ENCODE data around the gene SGK1.
"Not testable (repeated sequence)": the region's sequence is repeated elsewhere in the genome, so short reads cannot be mapped to it uniquely, and the experiment has no call there.

Gene SGK1

GRCh38 chr6:134186355-134186754 lies 131.6 kb downstream of the SGK1 start:
- DNase-seq, result no peak

GRCh38 chr6:134185277-134185676 lies 132.6 kb downstream of the SGK1 start:
- no peak for DNase-seq

GRCh38 chr6:134183844-134184243 lies 134.1 kb downstream of the SGK1 start:
- DNase-seq, result no peak

- DNase-seq, result no peak
These were observed 135.4 kb downstream of the SGK1 start for GRCh38 chr6:134182528-134182927.

- not testable (repeated sequence) for DNase-seq
These were observed 136.2 kb downstream of the SGK1 start for GRCh38 chr6:134181726-134182125.

- DNase-seq, result not testable (repeated sequence)
These were observed 136.7 kb downstream of the SGK1 start for GRCh38 chr6:134181251-134181650.

GRCh38 chr6:134180540-134180939 lies 137.4 kb downstream of the SGK1 start:
- DNase-seq, result not testable (repeated sequence)

GRCh38 chr6:134178161-134179044 lies 139.5 kb downstream of the SGK1 start:
- peak in 13 of 14 donors; percentile 20 to 88 (median 76) for DNase-seq

- peak in 3 of 14 donors; percentile 51 to 69 (median 59) for DNase-seq
These were observed 140.2 kb downstream of the SGK1 start for GRCh38 chr6:134177753-134178160.

- peak in 1 of 14 donors; percentile 59 for DNase-seq
These were observed 140.7 kb downstream of the SGK1 start for GRCh38 chr6:134177236-134177635.

- peak in 12 of 14 donors; percentile 23 to 77 (median 58) for DNase-seq
These were observed 141.5 kb downstream of the SGK1 start for GRCh38 chr6:134176264-134176975.

- DNase-seq, result peak in 9 of 14 donors; percentile 48 to 84 (median 73)
These were observed 142.2 kb downstream of the SGK1 start for GRCh38 chr6:134175532-134176263.

- peak; percentile 40 to 98 (median 91) for DNase-seq
These were observed 143.0 kb downstream of the SGK1 start for GRCh38 chr6:134174672-134175531.

GRCh38 chr6:134173936-134174671 lies 143.8 kb downstream of the SGK1 start:
- DNase-seq, result peak in 13 of 14 donors; percentile 18 to 86 (median 74)

GRCh38 chr6:134173366-134173725 lies 144.6 kb downstream of the SGK1 start:
- no peak for DNase-seq

GRCh38 chr6:134172706-134173365 lies 145.1 kb downstream of the SGK1 start:
- DNase-seq, result no peak

GRCh38 chr6:134172020-134172705 lies 145.7 kb downstream of the SGK1 start:
- DNase-seq, result no peak

- DNase-seq, result no peak
These were observed 146.4 kb downstream of the SGK1 start for GRCh38 chr6:134171517-134171916.

- DNase-seq, result no peak
These were observed 147.1 kb downstream of the SGK1 start for GRCh38 chr6:134170844-134171243.

Measured in C1 segment of cervical spinal cord (tissue), 14 donors.